Lower lobe of right lung (tissue), 2 donors: ENCODE results near the gene LRRFIP2. TPM values are rescaled to one million over a fixed set of nuclear protein-coding genes. Genes with fewer than 3 reads are reported as not detected.

Source experiments
- ATAC-seq, 2 donors: fragments of 200-7000 bp; cut with Tn5 transposase; one replicate each; pipeline ENCODE4 v1.9.1; 2020 to 2022; ENCODE audit warnings: mild to moderate bottlenecking in 2 of 2, moderate library complexity in 2 of 2
- DNase-seq: peaks from one replicate; pipeline ENCODE4 v3.0.0-alpha.2; 2020
- H3K27ac ChIP-seq: fragments of 200-600 bp; one replicate; pipeline ENCODE4 v1.8.0; 2022
- H3K27me3 ChIP-seq: fragments of 200-600 bp; one replicate; pipeline ENCODE4 v1.8.0; 2022; ENCODE audit warnings: low read depth
- H3K36me3 ChIP-seq: fragments of 200-600 bp; one replicate; pipeline ENCODE4 v1.8.0; 2022; ENCODE audit warnings: mild to moderate bottlenecking
- H3K4me1 ChIP-seq: fragments of 200-600 bp; one replicate; pipeline ENCODE4 v1.8.0; 2022
- H3K4me3 ChIP-seq: fragments of 200-600 bp; one replicate; pipeline ENCODE4 v1.8.0; 2022; ENCODE audit warnings: mild to moderate bottlenecking
- H3K9me3 ChIP-seq: fragments of 200-600 bp; one replicate; pipeline ENCODE4 v1.8.0; 2022
- CTCF ChIP-seq: fragments of 200-600 bp; IDR thresholded peaks from one replicate; pipeline ENCODE4 v1.8.0; 2022; ENCODE audit warnings: antibody characterized with exemption, mild to moderate bottlenecking
- intact Hi-C: fragments of 100-400 bp; cut with DNase I; formaldehyde crosslinking; loops from one replicate; pipeline ENCODE4 v1.11.0; 2022
- total RNA-seq: library from RNA; stranded (reverse); fragmentation: NEBNext Ultra II Directional; extraction: Animal tissue kit (Norgen Biotek cat#: 25700); gene quantifications from one replicate; pipeline ENCODE4 v1.2.1, GENCODE V29; 2021
- donor health status: DM: no; HTN: yes; CAD: no; lungs with severe emphysema.

The LRRFIP2 gene
- total RNA-seq, 1 donor from 2014 or later: 44.4 TPM

- DNase-seq (no peak), ATAC-seq (no peak)
- no peak for TF ChIP-seq CTCF
- H3K4me3 ChIP-seq: no peak overlapping the region
- intact Hi-C loops: no loop called here
- no peaks in the 10 kb centered on the region for H3K27me3 ChIP-seq
- H3K36me3 ChIP-seq: no peaks in the 10 kb centered on the region
- no peak overlapping the region for H3K27ac ChIP-seq
- H3K9me3 ChIP-seq: no peaks in the 10 kb centered on the region
- peaks cover 29% of the 10 kb centered on the region for H3K4me1 ChIP-seq
These were observed 43.9 kb downstream of the LRRFIP2 start for GRCh38 chr3:37130448-37130847.

DNA sequence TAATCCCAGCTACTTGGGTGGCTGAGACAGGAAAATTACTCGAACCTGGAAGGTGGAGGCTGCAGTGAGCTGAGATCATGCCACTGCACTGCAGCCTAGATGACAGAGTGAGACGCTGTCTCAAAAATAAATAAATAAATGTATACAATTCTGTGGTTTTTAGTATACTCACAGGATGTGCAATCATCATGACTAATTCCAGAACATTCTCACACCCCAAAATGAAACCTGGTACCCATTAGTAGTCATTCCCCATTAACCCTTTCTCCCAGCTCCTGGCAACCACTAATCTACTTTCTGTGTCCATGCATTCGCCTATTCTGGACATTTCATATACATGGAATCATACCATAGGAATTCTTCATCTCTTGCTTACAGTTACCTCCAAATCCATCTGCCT, 44.5 kb downstream of the LRRFIP2 start:
- H3K9me3 ChIP-seq: no peaks in the 10 kb centered on the region
- no peak for TF ChIP-seq CTCF
- H3K27me3 ChIP-seq: no peaks in the 10 kb centered on the region
- no peak overlapping the region for H3K27ac ChIP-seq
- no peaks in the 10 kb centered on the region for H3K36me3 ChIP-seq
- ATAC-seq (no peak), DNase-seq (no peak)
- intact Hi-C loops: no loop called here
- no peak overlapping the region for H3K4me3 ChIP-seq
- peaks cover 34% of the 10 kb centered on the region for H3K4me1 ChIP-seq

GRCh38 chr3:37127340-37127739, 47.0 kb downstream of the LRRFIP2 start:
- no peaks in the 10 kb centered on the region for H3K27me3 ChIP-seq
- no peak overlapping the region for H3K4me3 ChIP-seq
- no peak for TF ChIP-seq CTCF
- DNase-seq (no peak), ATAC-seq (no peak)
- H3K36me3 ChIP-seq: no peaks in the 10 kb centered on the region
- intact Hi-C loops: no loop called here
- H3K27ac ChIP-seq: no peak overlapping the region
- H3K9me3 ChIP-seq: no peaks in the 10 kb centered on the region
- peaks cover 37% of the 10 kb centered on the region for H3K4me1 ChIP-seq

- peaks cover 32% of the 10 kb centered on the region for H3K4me1 ChIP-seq
- no peak overlapping the region for H3K27ac ChIP-seq
- ATAC-seq: no peak
- intact Hi-C loops: no loop called here
- no peak for TF ChIP-seq CTCF
- no peaks in the 10 kb centered on the region for H3K36me3 ChIP-seq
- no peak overlapping the region for H3K4me3 ChIP-seq
- no peaks in the 10 kb centered on the region for H3K27me3 ChIP-seq
- no peaks in the 10 kb centered on the region for H3K9me3 ChIP-seq
- DNase-seq: no peak
These were observed 47.5 kb downstream of the LRRFIP2 start for GRCh38 chr3:37126856-37127255.

GRCh38 chr3:37125195-37126073, 48.9 kb downstream of the LRRFIP2 start:
- Histone ChIP-seq H3K27ac (no peak overlapping the region), H3K9me3 (no peaks in the 10 kb centered on the region), H3K27me3 (no peaks in the 10 kb centered on the region), H3K4me1 (peaks cover 23% of the 10 kb centered on the region), H3K4me3 (no peak overlapping the region), H3K36me3 (no peaks in the 10 kb centered on the region)
- ATAC-seq (peak; percentile 56 to 57), DNase-seq (no peak)
- no peak for TF ChIP-seq CTCF
- intact Hi-C loops: no loop called here
